Tibial nerve (tissue), 4 donors: Measurements from ENCODE around the gene KDR. TPM values are rescaled to one million over a fixed set of nuclear protein-coding genes. Genes with fewer than 3 reads are reported as not detected.
A peak's percentile ranks its signal among the peaks of the same experiment; 100 is the strongest.

Experiments
- DNase-seq, 2 donors: peaks; one replicate each; pipeline ENCODE4 v3.0.0-alpha.2; 2019; ENCODE audit warnings: low spot score in 2 of 2
- H3K27ac ChIP-seq, 4 donors: fragments of 200-600 bp; sonication (generic) in 3 of 4; one replicate each; pipeline ENCODE4 v1.5.1; 2017 to 2019; ENCODE audit warnings: mild to moderate bottlenecking in 1 of 4
- H3K27me3 ChIP-seq, 2 donors: fragments of 200-600 bp; sonication (generic) in 1 of 2; one replicate each; pipeline versions ENCODE4 v1.5.1 to v1.6.0; 2017 to 2019
- H3K36me3 ChIP-seq, 3 donors: fragments of 200-600 bp; sonication (generic); one replicate each; pipeline ENCODE4 v1.5.1; 2018 to 2019
- H3K4me1 ChIP-seq, 4 donors: fragments of 200-600 bp; sonication (generic) in 3 of 4; one replicate each; pipeline ENCODE4 v1.5.1; 2017 to 2019
- H3K4me3 ChIP-seq, 4 donors: fragments of 200-600 bp; sonication (generic) in 3 of 4; one replicate each; pipeline ENCODE4 v1.5.1; 2017 to 2019; ENCODE audit warnings: mild to moderate bottlenecking in 1 of 4, moderate library complexity in 1 of 4
- H3K9me3 ChIP-seq, 4 donors: fragments of 200-600 bp; sonication (generic) in 3 of 4; one replicate each; pipeline ENCODE4 v1.5.1; 2017 to 2019
- CTCF ChIP-seq, 5 experiments: fragments of 200-600 bp in 3 of 5; fragments of 450-650 bp in 2 of 5; sonication (generic) in 3 of 5; IDR thresholded peaks; one replicate each; pipeline ENCODE4 v1.5.1; 2016 to 2019; ENCODE audit warnings: antibody characterized with exemption in 5 of 5, mild to moderate bottlenecking in 3 of 5, moderate library complexity in 2 of 5
- EP300 ChIP-seq, 2 donors: sonication (generic); formaldehyde crosslinking; IDR thresholded peaks; one replicate each; pipeline ENCODE4 v1.6.1; 2017; ENCODE audit warnings: antibody characterized with exemption in 2 of 2, mild to moderate bottlenecking in 1 of 2
- POLR2A ChIP-seq, 2 donors: fragments of 450-650 bp; IDR thresholded peaks; one replicate each; pipeline ENCODE4 v1.6.1; 2017; ENCODE audit warnings: antibody characterized with exemption in 2 of 2, mild to moderate bottlenecking in 2 of 2, moderate library complexity in 2 of 2
- WGBS, 2 donors: methylation state at CpG; one replicate each; pipeline ENCODE4 v1.1.5; 2018; 5-methylcytosine and 5-hydroxymethylcytosine counted together
- total RNA-seq, 4 donors: library from RNA; depleted of rRNA; stranded (reverse); fragments of >200 nt; gene quantifications; one replicate each; pipeline ENCODE4 v1.1.0, GENCODE V29; 2016

Gene KDR
- total RNA-seq, result 10 to 100 TPM; 28.8 to 85.7 (median 74.6) TPM

GRCh38 chr4:55125087-55125721 is at the start of gene KDR:
Gene KDR, minus strand, starts transcription at chr4:55125595. Its CDS starts 302 bp downstream, at chr4:55125293.
- Histone ChIP-seq H3K9me3 (no peaks in the 10 kb centered on the region), H3K4me3 (peak within 1 kb of the TSS; percentile 25 to 69 (median 38)), H3K27ac (peak within 1 kb of the TSS in 2 of 4 donors; percentile 28 to 74), H3K36me3 (no peaks in the 10 kb centered on the region), H3K4me1 (peaks cover 0 to 18% (median 0%) of the 10 kb centered on the region in 4 donors), H3K27me3 (peaks cover 0 to 11% of the 10 kb centered on the region in 2 donors)
- 2% methylated on average over 50 to 51 of the region's 57 CpGs for WGBS, 2 donors
- TF ChIP-seq EP300 (IDR thresholded peaks at IDR 0.05) (peak in 1 of 2 donors; percentile 59), CTCF (IDR thresholded peaks at IDR 0.05) (no peak), POLR2A (IDR thresholded peaks at IDR 0.05) (peak in 1 of 2 donors; percentile 35)
- DNase-seq, result no peak

GRCh38 chr4:55173580-55173979 is 48.2 kb upstream of the KDR start:
- Histone ChIP-seq H3K27ac (no peak overlapping the region), H3K9me3 (no peaks in the 10 kb centered on the region)
- TF ChIP-seq EP300 (IDR thresholded peaks at IDR 0.05), result no peak
- no peak for TF ChIP-seq POLR2A (IDR thresholded peaks at IDR 0.05)
- no peak for TF ChIP-seq CTCF (IDR thresholded peaks at IDR 0.05)

GRCh38 chr4:55172694-55173287 is 47.4 kb upstream of the KDR start:
- no peak for TF ChIP-seq CTCF (IDR thresholded peaks at IDR 0.05)
- peak in 1 of 2 donors; percentile 27 for TF ChIP-seq EP300 (IDR thresholded peaks at IDR 0.05)
- no peak for DNase-seq
- Histone ChIP-seq H3K27me3 (no peaks in the 10 kb centered on the region), H3K4me3 (no peak overlapping the region), H3K9me3 (peaks cover 0 to 2% (median 0%) of the 10 kb centered on the region in 4 donors), H3K27ac (no peak overlapping the region), H3K36me3 (no peaks in the 10 kb centered on the region), H3K4me1 (no peaks in the 10 kb centered on the region)
- 66 to 68% methylated on average over 4 of the region's 4 CpGs for WGBS, 2 donors

More at GRCh38 chr4:55173580-55173979, 48.2 kb upstream of the KDR start:
- H3K4me3 ChIP-seq, result no peak overlapping the region
- no peak for DNase-seq
- no peaks in the 10 kb centered on the region for H3K27me3 ChIP-seq
- H3K36me3 ChIP-seq, result no peaks in the 10 kb centered on the region
- no peaks in the 10 kb centered on the region for H3K4me1 ChIP-seq
- WGBS, 2 donors, result 35 to 58% methylated on average over 1 of the region's 1 CpG

- H3K27me3 ChIP-seq, result no peaks in the 10 kb centered on the region
- no peaks in the 10 kb centered on the region for H3K4me1 ChIP-seq
- no peak overlapping the region for H3K4me3 ChIP-seq
- peaks cover 0 to 2% (median 0%) of the 10 kb centered on the region in 4 donors for H3K9me3 ChIP-seq
- WGBS, 2 donors, result 65 to 68% methylated on average over 6 of the region's 6 CpGs
- DNase-seq, result no peak
- no peak for TF ChIP-seq CTCF (IDR thresholded peaks at IDR 0.05)
- no peak for TF ChIP-seq EP300 (IDR thresholded peaks at IDR 0.05)
- no peak for TF ChIP-seq POLR2A (IDR thresholded peaks at IDR 0.05)
- no peaks in the 10 kb centered on the region for H3K36me3 ChIP-seq
- H3K27ac ChIP-seq, result no peak overlapping the region
Observed at GRCh38 chr4:55170462-55170861, 45.1 kb upstream of the KDR start.

- H3K27ac ChIP-seq, result no peak overlapping the region
Observed at GRCh38 chr4:55169352-55169961, 44.1 kb upstream of the KDR start.

More at GRCh38 chr4:55169352-55169961, 44.1 kb upstream of the KDR start:
- WGBS, 2 donors, result 53% methylated on average over 10 to 12 of the region's 12 CpGs
- no peak overlapping the region for H3K4me3 ChIP-seq
- H3K36me3 ChIP-seq, result no peaks in the 10 kb centered on the region
- no peaks in the 10 kb centered on the region for H3K4me1 ChIP-seq
- peaks cover 0 to 2% (median 0%) of the 10 kb centered on the region in 4 donors for H3K9me3 ChIP-seq
- H3K27me3 ChIP-seq, result no peaks in the 10 kb centered on the region
- DNase-seq, result no peak
- TF ChIP-seq POLR2A (IDR thresholded peaks at IDR 0.05), result no peak
- no peak for TF ChIP-seq EP300 (IDR thresholded peaks at IDR 0.05)
- no peak for TF ChIP-seq CTCF (IDR thresholded peaks at IDR 0.05)
